NCI-H526 treated with DMSO at 0.1 percent for 48 hours (cell line): ENCODE results near the gene IST1.

ENCODE experiments used
- DNase-seq: peaks from one replicate; lab custom pipeline; 2025; lab: John Stamatoyannopoulos, UW

Gene IST1

GRCh38 chr16:71919035-71919434 is 23.7 kb downstream of the IST1 start:
- DNase-seq: no peak

- no peak for DNase-seq
Measured at GRCh38 chr16:71920658-71921057, 25.3 kb downstream of the IST1 start.

DNA sequence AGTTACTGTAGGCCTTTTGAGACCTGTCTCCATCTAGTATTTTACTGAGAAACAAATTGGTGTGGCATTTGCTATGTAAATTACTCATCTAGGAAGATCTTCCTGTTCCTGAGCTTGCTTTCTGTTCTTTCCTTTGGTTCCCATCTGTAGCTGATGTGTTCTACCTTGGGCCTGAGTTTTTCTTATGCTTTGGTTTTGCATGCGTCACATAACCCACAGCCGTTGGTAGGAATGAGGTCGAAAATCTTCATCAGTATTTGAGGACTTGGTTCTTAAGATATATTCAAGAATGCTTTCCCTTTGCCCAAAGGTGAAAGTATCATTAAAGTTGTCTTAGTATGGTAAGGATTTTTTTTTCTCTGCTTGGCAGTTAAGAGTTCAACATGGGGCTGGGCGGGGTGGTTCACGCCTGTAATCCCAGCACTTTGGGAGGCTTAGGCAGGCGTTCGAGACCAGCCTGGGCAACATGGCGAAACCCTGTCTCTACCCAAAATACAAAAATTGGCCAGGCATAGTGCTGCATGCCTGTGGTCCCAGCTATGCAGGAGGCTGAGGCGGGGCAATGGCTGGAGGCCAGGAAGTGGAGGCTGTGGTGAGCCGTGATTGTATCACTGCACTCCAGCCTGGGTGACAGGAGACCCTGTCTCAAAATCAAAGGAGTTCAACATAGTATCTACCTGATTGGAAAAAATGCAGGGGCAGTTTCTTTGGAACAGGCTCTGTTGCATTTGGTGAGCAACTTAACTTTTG is 28.8 kb downstream of the IST1 start:
- DNase-seq: no peak

DNA sequence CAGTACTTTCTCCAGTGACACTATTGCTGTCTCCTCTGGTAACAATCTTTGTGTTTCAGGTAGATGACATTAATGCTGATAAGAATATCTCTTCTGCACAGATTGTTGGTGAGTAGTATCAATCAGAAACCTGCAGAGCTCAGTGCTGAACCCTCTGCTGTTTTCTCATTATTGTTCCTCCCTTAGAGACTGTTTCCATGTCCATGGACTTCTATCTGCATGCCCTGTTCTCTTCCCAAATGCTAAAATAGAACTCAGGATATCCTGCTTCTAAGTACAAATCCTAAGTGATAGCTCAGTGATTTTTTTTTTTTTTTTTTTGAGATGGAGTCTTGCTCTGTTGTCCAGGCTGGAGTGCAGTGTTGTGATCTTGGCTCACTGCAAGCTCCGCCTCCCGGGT is 29.4 kb downstream of the IST1 start:
- DNase-seq: no peak

GRCh38 chr16:71927383-71927782 is 32.1 kb downstream of the IST1 start:
- no peak for DNase-seq

- DNase-seq: no peak
Measured at GRCh38 chr16:71927787-71928186, 32.5 kb downstream of the IST1 start.

GRCh38 chr16:71929048-71929447 is 33.7 kb downstream of the IST1 start:
- DNase-seq: no peak

DNA sequence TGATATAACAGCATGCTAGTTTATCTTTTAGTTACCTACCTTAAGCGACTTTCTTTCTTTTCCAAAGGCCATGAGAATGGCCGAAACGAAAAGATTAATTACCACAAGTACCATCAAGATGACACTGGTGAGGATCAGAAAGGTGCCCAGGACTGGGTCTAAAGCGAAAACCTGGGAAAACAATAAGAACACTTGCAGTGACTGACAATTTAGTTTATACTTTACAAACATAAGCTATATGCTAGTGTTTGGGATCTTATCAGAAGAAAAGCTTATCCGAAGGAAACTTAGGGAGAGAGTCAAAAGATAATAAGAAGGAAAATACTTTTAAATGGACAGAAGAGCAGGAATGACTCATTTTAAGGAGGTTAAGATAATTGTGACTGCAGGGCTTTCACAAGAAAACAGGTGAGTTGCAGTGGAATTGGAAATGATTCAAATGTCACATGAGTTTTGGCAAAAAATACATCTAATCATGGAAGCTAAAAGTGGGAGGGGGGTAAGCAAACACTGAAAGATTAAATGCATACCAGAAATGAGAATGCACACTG is 34.8 kb downstream of the IST1 start:
- no peak for DNase-seq

DNA sequence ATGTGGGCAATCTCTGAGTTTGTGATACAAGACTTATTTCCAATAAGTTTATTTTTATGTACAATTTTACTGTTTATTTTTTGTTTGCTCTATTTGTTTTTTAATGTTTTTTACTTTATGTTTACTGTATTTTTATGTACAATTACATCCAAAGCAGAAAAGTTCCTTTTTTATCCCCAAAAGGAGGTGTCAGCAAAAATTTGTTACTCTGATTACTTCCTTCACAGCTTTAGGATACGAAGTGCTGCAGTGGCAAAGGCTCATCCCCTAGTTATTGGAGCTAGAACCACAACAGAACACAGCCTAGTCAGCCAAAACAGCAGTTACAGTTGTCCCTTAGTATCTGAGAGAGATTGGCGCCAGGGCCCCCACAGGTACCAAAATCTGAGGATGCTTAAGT is 35.7 kb downstream of the IST1 start:
- no peak for DNase-seq

DNA sequence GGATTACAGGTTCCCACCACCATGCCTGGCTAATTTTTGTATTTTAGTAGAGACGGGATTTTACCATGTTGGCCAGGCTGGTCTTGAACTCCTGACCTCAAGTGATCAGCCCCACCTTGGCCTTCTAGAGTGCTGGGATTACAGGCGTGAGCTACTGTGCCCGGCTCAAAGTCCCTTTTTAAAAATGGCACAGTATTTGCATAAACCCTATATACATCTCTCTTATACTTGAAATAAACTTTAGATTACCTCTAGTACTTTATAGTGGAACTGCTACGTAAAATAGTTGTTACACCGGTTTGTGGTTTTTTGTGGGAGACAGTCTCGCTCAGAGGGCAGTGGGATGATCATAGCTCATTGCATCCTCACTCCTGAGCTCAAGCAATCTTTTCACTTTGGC is 36.3 kb downstream of the IST1 start:
- DNase-seq: no peak

DNA sequence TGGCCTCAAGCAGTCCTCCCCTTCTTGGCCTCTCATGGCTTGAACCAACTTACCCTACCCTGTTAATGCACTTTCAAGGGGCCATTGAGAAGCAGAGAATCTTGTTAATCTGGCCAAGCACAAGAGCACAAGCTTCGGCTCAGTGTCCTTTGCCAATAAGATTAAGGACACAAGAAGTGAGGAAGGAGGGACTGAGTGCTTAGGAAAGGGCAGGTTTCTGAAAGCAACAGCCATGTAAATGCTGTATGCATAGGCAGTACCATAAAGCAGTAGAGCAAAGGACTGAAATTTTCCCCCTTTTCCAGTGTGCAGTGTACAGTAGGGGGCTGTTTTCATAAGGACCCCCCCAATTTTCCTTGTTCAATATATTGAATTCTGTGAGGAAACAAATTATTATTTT is 37.7 kb downstream of the IST1 start:
- no peak for DNase-seq

DNA sequence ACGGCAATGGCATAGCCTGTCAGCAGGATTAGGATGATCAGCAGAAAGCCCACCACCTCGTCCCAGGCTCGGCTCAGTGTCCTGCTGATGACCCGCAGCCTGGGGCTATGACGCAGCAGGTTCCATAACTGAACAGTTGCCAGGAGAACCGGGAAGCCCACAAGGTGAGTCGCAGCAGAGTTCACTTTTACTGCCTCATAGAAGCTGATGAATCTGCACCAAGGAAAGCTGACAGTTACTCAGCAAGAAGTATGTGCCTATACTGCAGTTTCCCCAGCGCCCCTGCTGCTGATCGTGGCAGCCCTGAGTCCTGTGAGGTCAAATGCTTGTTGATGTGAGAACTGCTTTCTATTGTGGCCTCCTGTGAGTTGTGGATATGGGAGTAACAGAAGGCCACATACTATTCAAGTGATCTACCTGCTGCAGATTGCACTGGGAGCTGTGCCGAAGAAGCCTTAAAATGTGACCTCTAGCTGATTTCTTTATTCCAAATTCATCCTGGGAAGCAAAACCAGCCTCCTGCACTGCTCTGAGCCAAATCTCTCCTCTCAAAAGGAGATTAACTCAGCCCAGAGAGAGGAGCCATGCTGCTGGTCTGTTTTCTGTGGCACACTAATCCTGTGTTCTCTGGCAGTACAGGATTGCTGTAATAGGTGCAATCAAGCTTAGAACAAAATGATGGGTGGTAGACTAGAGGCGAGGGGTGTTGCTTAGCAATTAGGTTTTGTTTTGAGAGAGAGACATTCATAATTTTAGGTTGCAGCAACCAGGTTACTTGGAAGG is 38.8 kb downstream of the IST1 start:
- DNase-seq: no peak

DNA sequence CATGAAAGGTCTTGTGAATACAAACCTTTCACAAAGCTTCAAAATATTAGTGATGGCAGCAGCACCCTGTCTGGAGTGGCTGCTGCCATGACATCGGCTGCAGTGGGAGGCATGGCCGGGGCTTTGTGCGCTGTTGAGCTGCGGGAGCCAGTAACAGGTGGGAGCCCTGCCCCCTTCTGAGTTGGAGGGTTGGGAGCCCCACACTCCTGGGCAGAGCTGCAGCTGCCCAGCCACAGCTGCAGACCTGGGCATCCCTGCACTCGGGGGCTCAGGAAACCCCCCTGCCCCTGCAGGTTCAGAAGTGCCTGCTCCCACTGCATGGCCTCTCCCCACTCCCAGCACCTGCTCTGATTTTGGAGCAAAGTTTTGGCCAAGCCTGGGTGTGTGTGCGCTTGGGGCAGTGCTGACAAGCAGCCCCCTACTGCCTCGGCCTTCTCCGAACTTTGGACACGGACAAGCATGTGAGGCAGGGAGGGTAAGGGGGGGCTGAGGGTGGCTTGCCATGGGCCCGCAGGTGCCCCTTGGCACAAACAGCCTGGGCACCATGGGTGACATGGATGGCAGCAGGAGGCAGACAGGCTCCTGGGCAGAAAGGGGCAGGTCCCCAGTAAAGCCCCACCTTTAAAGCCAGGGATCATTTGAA is 42.7 kb downstream of the IST1 start:
- no peak for DNase-seq

- DNase-seq: no peak
Measured at GRCh38 chr16:71943887-71944286, 48.6 kb downstream of the IST1 start.

DNA sequence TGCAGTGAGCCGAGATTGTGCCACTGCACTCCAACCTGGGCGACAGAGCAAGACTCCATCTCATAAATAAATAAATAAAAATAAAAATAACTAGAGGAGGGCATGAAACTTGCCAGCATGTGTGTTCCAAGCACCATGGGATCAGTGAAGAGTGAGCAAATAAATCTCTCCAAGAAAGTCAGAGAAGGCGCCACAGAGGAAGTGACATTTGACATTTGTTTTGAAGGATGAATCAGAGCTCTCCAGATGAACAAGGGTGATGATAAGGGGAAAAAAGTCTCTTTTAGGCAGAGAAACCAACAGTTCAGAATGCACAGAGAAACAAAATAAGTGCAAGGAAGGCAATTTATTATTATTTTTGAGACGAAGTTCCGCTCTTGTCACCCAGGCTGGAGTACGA is 50.3 kb downstream of the IST1 start:
- no peak for DNase-seq

- DNase-seq: no peak
Measured at GRCh38 chr16:71952825-71953224, 57.5 kb downstream of the IST1 start.

- DNase-seq: no peak
Measured at GRCh38 chr16:71954180-71954579, 58.8 kb downstream of the IST1 start.

- DNase-seq: no peak
Measured at GRCh38 chr16:71954699-71955195, 59.4 kb downstream of the IST1 start.

DNA sequence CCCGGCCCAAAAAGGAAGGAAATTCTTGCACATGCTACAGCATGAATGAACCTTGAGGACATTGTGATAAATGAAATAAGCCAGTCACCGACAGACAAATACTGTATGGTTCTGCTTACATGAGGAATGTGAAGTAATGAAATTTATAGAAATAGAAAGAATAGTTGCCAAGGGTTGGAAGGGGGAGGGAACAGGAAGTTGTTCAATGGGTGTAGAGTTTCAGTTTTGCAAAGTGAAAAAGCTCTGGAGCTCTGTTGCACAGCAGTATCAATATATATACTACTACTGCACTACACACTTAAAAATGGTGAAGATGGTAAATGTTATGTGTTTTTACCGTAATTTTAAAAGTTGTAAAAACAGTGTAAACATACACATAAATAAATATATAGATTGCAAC is 61.2 kb downstream of the IST1 start:
- no peak for DNase-seq

DNA sequence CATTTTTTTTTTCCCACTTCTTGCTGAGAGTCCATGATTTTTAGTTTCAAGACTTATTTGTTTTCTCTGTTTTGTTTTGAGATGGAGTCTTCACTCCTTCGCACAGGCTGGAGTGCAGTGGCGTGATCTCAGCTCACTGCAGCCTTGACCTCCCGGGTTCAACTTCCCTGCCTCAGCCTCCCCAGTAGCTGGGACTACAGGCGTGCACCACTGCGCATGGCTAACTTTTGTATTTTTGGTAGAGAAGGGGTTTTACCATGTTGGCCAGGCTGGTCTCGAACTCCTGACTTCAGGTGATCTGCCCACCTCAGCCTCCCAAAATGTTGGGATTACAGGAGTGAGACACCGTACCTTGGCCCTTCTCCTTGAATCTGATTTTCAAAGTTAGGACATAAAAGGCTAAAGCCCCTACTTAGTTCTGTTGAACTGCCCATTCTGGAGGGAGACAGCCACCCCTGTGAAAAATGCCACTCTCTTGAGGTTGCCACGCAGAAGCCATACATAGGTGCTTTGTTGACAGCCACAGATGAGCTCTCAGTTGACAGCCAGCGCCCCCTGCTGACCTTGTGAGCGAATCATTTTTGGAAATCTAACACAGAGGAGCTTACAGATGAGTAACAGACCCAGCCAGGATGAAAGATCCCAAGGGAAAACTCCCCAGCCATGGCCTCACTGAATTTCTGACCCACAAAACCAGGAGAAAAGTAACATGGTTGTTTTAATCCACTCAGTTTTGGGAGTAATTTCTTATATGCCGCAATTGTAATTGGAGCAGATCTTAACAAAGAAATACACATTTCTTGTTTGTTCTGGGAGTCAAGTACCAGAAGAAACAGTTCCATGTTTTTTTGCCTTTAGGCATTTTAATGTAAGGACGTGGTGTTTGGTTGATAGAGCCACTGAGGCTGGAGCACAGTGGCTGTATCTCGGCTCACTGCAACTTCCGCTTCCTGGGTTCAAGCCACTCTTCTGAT is 66.0 kb downstream of the IST1 start:
- DNase-seq: peak; percentile 38

GRCh38 chr16:71963125-71963875 is 68.0 kb downstream of the IST1 start:
- no peak for DNase-seq
